H1 (cell line): ENCODE measurements around the gene NDUFB10. TPM values are rescaled to one million over a fixed set of nuclear protein-coding genes. Genes with fewer than 3 reads are reported as not detected.

Experiments used
- CTCF ChIA-PET: fragments of 300-600 bp; sonication (Branson Sonifier 250); formaldehyde crosslinking; loops from one replicate; lab custom pipeline; 2021; ENCODE audit not compliant: partially characterized antibody; lab: Charles Lee
- POLR2A ChIA-PET: fragments of 300-600 bp; sonication (Branson Sonifier 250); formaldehyde crosslinking; loops from one replicate; lab custom pipeline; 2021; ENCODE audit warnings: inconsistent platforms; ENCODE audit not compliant: partially characterized antibody; lab: Charles Lee
- DNase-seq, 2 experiments: peaks; one replicate each; pipeline versions ENCODE4 v3.0.0 to v3.0.0-alpha.2; 2010 to 2022; ENCODE audit warnings: low spot score in 2 of 2, low read depth in 1 of 2, mixed read lengths in 1 of 2
- FAIRE-seq: peaks from 2 replicates; lab custom pipeline; 2011; peaks lifted over from hg19 to GRCh38; lab: Jason Lieb, UNC
- H2AFZ ChIP-seq: 2 replicates; pipeline ENCODE4 v1.8.1; 2012; ENCODE audit warnings: low read length, inconsistent platforms
- H2AK5ac ChIP-seq: 2 replicates; pipeline ENCODE4 v1.6.1; 2013; ENCODE audit warnings: low read depth, low read length
- H2BK120ac ChIP-seq: replicated peaks from 2 replicates; pipeline ENCODE3; 2013; ENCODE audit warnings: low read depth, low read length, inconsistent platforms
- H2BK12ac ChIP-seq: 2 replicates; pipeline ENCODE4 v1.6.1; 2013; ENCODE audit warnings: low read depth, low read length
- H2BK15ac ChIP-seq: 2 replicates; pipeline ENCODE4 v1.6.1; 2013; ENCODE audit warnings: low read length
- H2BK20ac ChIP-seq: 2 replicates; pipeline ENCODE4 v1.6.1; 2013; ENCODE audit warnings: low read length
- H2BK5ac ChIP-seq: 2 replicates; pipeline ENCODE4 v1.6.1; 2013; ENCODE audit warnings: low read depth, low read length
- H3K14ac ChIP-seq: 2 replicates; pipeline ENCODE4 v1.6.1; 2013; ENCODE audit warnings: inconsistent platforms; ENCODE audit not compliant: insufficient read length
- H3K18ac ChIP-seq: 2 replicates; pipeline ENCODE4 v1.6.1; 2013; ENCODE audit warnings: low read length; ENCODE audit errors: extremely low read depth
- H3K23ac ChIP-seq: 2 replicates; pipeline ENCODE4 v1.6.1; 2013; ENCODE audit warnings: inconsistent platforms; ENCODE audit not compliant: insufficient read length
- H3K23me2 ChIP-seq: 2 replicates; pipeline ENCODE4 v1.6.1; 2013; ENCODE audit warnings: low read depth, low read length
- H3K27ac ChIP-seq: 2 replicates; pipeline ENCODE4 v1.6.1; 2011; ENCODE audit warnings: low read depth, low read length, inconsistent platforms
- H3K27me3 ChIP-seq, 4 experiments: replicated peaks in 1 of 4; 1 replicate in 1 of 4; 2 replicates in 3 of 4; pipeline versions ENCODE4 v1.6.1 to v1.8.1; 2011 to 2013; ENCODE audit warnings: low read length in 3 of 4, mild to moderate bottlenecking in 3 of 4, inconsistent platforms in 2 of 4, mixed read lengths in 2 of 4, moderate library complexity in 1 of 4; ENCODE audit not compliant: control insufficient read depth in 3 of 4, insufficient read depth in 3 of 4; ENCODE audit errors: extremely low read depth in 1 of 4
- H3K36me3 ChIP-seq, 4 experiments: 2 replicates each; pipeline versions ENCODE4 v1.6.1 to v1.8.1; 2011 to 2013; ENCODE audit warnings: mild to moderate bottlenecking in 4 of 4, low read length in 3 of 4, moderate library complexity in 2 of 4, control low read depth in 1 of 4, inconsistent platforms in 1 of 4; ENCODE audit not compliant: insufficient read depth in 4 of 4, control insufficient read depth in 2 of 4
- H3K4ac ChIP-seq: replicated peaks from 2 replicates; pipeline ENCODE3; 2013; ENCODE audit warnings: low read length, low read depth, mixed read lengths, inconsistent platforms; ENCODE audit not compliant: insufficient read length
- H3K4me1 ChIP-seq, 4 experiments: replicated peaks in 1 of 4; 1 replicate in 1 of 4; 2 replicates in 3 of 4; pipeline versions ENCODE4 v1.6.1 to v1.8.1; 2011 to 2013; ENCODE audit warnings: low read length in 3 of 4, inconsistent platforms in 2 of 4, mixed read lengths in 1 of 4; ENCODE audit not compliant: insufficient read depth in 4 of 4, control insufficient read depth in 3 of 4
- H3K4me2 ChIP-seq, 2 experiments: 2 replicates each; pipeline versions ENCODE4 v1.6.1 to v1.8.1; 2011 to 2013; ENCODE audit warnings: low read depth in 2 of 2, low read length in 2 of 2, control low read depth in 1 of 2, inconsistent platforms in 1 of 2, mild to moderate bottlenecking in 1 of 2; ENCODE audit not compliant: insufficient read depth in 1 of 2
- H3K4me3 ChIP-seq, 4 experiments: fragments of 200-600, 300-600 bp in 1 of 4; sonication (generic), shearing (Covaris generic), sonication (Bioruptor Twin) in 1 of 4; 2 replicates each; pipeline versions ENCODE4 v1.5.1 to v1.8.1; 2011 to 2016; ENCODE audit warnings: low read length in 4 of 4, low read depth in 3 of 4, control low read depth in 2 of 4, inconsistent platforms in 2 of 4, mild to moderate bottlenecking in 2 of 4, mixed read lengths in 1 of 4, moderate library complexity in 1 of 4; ENCODE audit not compliant: insufficient read depth in 2 of 4; ENCODE audit errors: extremely low read depth in 1 of 4
- H3K56ac ChIP-seq: replicated peaks from 2 replicates; pipeline ENCODE3; 2013; ENCODE audit warnings: low read depth, mild to moderate bottlenecking, mixed read lengths, low read length, inconsistent platforms; ENCODE audit not compliant: insufficient read length
- H3K79me1 ChIP-seq: 2 replicates; pipeline ENCODE4 v1.6.1; 2013; ENCODE audit warnings: low read depth, low read length, control low read depth
- H3K79me2 ChIP-seq, 2 experiments: 2 replicates each; pipeline versions ENCODE4 v1.6.1 to v1.8.1; 2012 to 2013; ENCODE audit warnings: low read length in 2 of 2, mild to moderate bottlenecking in 2 of 2, inconsistent platforms in 1 of 2; ENCODE audit not compliant: insufficient read depth in 2 of 2, control insufficient read depth in 1 of 2
- H3K9ac ChIP-seq, 4 experiments: replicated peaks in 1 of 4; 1 replicate in 1 of 4; 2 replicates in 3 of 4; pipeline versions ENCODE4 v1.6.1 to v1.8.1; 2011 to 2013; ENCODE audit warnings: low read depth in 3 of 4, low read length in 3 of 4, control low read depth in 2 of 4, mild to moderate bottlenecking in 2 of 4, moderate library complexity in 2 of 4, inconsistent platforms in 1 of 4; ENCODE audit errors: extremely low read depth in 1 of 4
- H3K9me3 ChIP-seq, 2 experiments: 2 replicates each; pipeline versions ENCODE4 v1.6.1 to v1.8.1; 2012 to 2013; ENCODE audit warnings: mild to moderate bottlenecking in 2 of 2, moderate library complexity in 2 of 2, control low read depth in 1 of 2, inconsistent platforms in 1 of 2, low read depth in 1 of 2, low read length in 1 of 2, mixed read lengths in 1 of 2; ENCODE audit not compliant: insufficient read depth in 2 of 2
- H4K20me1 ChIP-seq, 2 experiments: replicated peaks in 1 of 2; 2 replicates each; pipeline versions ENCODE3 to v1.8.1; 2011 to 2013; ENCODE audit warnings: inconsistent platforms in 2 of 2, low read length in 2 of 2, mild to moderate bottlenecking in 1 of 2; ENCODE audit not compliant: insufficient read depth in 2 of 2, control insufficient read depth in 1 of 2
- H4K5ac ChIP-seq: 2 replicates; pipeline ENCODE4 v1.6.1; 2013; ENCODE audit warnings: low read length, low read depth, mixed read lengths, inconsistent platforms; ENCODE audit not compliant: insufficient read length
- H4K8ac ChIP-seq: 2 replicates; pipeline ENCODE4 v1.8.0; 2013; ENCODE audit warnings: mild to moderate bottlenecking, moderate library complexity, low read length, inconsistent platforms; ENCODE audit not compliant: insufficient read depth; ENCODE audit errors: extremely low read depth
- H4K91ac ChIP-seq: replicated peaks from 2 replicates; pipeline ENCODE3; 2013; ENCODE audit warnings: low read length, mixed read lengths, inconsistent platforms; ENCODE audit not compliant: insufficient read length
- BACH1 ChIP-seq: IDR thresholded peaks from 2 replicates; pipeline ENCODE4 v1.6.1; 2012; ENCODE audit warnings: low read length, improper control_type of control experiment
- BCL11A ChIP-seq, 2 experiments: IDR thresholded peaks; one replicate each; pipeline ENCODE4 v1.6.1; 2011; ENCODE audit warnings: low read depth in 2 of 2, low read length in 2 of 2, mild to moderate bottlenecking in 2 of 2
- CBX8 ChIP-seq: fragments of 300-800, 300-1000 bp; sonication (generic); IDR thresholded peaks from 2 replicates; pipeline ENCODE4 v1.7.1; 2016; ENCODE audit warnings: low read depth, low read length, borderline replicate concordance
- CHD2 ChIP-seq: IDR thresholded peaks from 2 replicates; pipeline ENCODE4 v1.6.1; 2012; ENCODE audit warnings: low read length, improper control_type of control experiment
- GABPA ChIP-seq: IDR thresholded peaks from 2 replicates; pipeline ENCODE4 v1.6.1; 2011; ENCODE audit warnings: mild to moderate bottlenecking, low read length, moderate library complexity, borderline replicate concordance; ENCODE audit not compliant: insufficient read depth
- GTF2F1 ChIP-seq: IDR thresholded peaks from 2 replicates; pipeline ENCODE4 v1.6.1; 2012; ENCODE audit warnings: low read depth, low read length, improper control_type of control experiment, borderline replicate concordance
- JUN ChIP-seq: IDR thresholded peaks from 2 replicates; pipeline ENCODE4 v1.6.1; 2011; ENCODE audit warnings: low read depth, mild to moderate bottlenecking, improper control_type of control experiment, low read length
- SIN3A ChIP-seq, 2 experiments: IDR thresholded peaks in 1 of 2; conservative IDR thresholded peaks in 1 of 2; 2 replicates each; pipeline ENCODE4 v1.6.1; 2011 to 2012; ENCODE audit warnings: low read length in 2 of 2, improper control_type of control experiment in 1 of 2, low read depth in 1 of 2, mild to moderate bottlenecking in 1 of 2
- WGBS, 2 experiments: shearing (Covaris generic) in 1 of 2; methylation state at CpG; one replicate each; pipeline versions ENCODE4 v1.1.6 to v1.1.7; 2013 to 2015; ENCODE audit warnings: low lambda C conversion rate in 2 of 2, mixed read lengths in 2 of 2, inconsistent platforms in 1 of 2, low coverage in 1 of 2, missing lambda C conversion rate in 1 of 2; ENCODE audit not compliant: insufficient replicate concordance in 2 of 2, insufficient coverage in 1 of 2, insufficient read length in 1 of 2; ENCODE audit errors: extremely low coverage in 1 of 2, missing lambda C conversion rate in 1 of 2; 5-methylcytosine and 5-hydroxymethylcytosine counted together
- polyA plus RNA-seq, 7 experiments: library from polyadenylated mRNA; depleted of rRNA in 3 of 7; stranded (reverse) in 5 of 7; unstranded in 2 of 7; fragments of >200 nt in 5 of 7; fragments of 200-250 nt in 2 of 7; gene quantifications; 1 replicate in 5 of 7; 2 replicates in 1 of 7; 4 replicates in 1 of 7; pipeline versions ENCODE4 v1.2.1 to v1.2.3, GENCODE V29; 2011 to 2013; ENCODE audit warnings: missing spikeins in 2 of 7, mixed read lengths in 2 of 7
- total RNA-seq: library from RNA; stranded (reverse); fragmentation: NEBNext Ultra II Directional; extraction: Animal tissue kit (Norgen Biotek cat#: 25700); gene quantifications from 2 replicates; pipeline ENCODE4 v1.2.1, GENCODE V29; 2021
- TF ChIP-seq, protein P1 (sequence below): IDR thresholded peaks from 2 replicates; pipeline ENCODE4 v1.6.1; 2012; ENCODE audit warnings: inconsistent platforms

Gene NDUFB10
- total and polyA plus RNA-seq, 2 of the 8 experiments (the other 6 are each of a cell fraction or from before 2014, with no cell fraction given) = 183 to 194 TPM

DNA sequence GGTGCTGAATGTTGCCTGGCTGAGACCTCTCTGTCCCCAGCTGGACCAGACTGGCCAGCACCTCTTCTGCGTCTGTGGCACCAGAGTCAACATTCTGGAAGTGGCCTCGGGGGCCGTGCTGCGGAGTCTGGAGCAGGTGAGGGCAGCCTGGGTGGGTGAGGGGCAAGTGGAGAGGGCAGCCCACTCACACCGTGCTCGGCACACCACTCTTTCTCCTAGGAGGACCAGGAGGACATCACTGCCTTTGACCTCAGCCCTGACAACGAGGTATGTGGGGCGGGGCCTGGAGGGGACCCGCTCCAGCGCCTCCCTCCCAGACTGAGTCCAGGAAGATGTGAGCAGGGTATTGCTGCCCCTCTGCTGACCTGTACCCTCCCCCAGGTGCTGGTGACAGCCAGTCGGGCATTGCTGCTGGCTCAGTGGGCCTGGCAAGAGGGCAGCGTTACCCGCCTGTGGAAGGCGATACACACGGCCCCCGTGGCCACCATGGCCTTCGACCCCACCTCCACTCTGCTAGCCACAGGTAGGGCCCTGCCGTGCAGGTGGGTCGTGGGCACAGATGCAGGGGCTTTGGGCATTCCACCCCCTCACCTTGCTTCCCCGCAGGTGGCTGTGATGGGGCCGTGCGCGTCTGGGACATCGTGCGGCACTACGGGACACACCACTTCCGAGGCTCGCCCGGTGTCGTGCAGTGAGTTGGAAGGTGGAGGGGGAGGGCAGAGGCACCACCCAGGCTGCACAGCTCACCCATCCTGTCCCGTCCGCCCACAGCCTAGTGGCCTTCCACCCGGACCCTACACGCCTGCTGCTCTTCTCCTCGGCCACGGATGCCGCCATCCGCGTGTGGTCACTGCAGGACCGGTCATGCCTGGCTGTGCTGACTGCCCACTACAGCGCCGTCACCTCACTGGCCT lies 15.1 kb downstream of the NDUFB10 start:
- H3K14ac ChIP-seq = no peak overlapping the region
- no peak overlapping the region for H2BK120ac ChIP-seq
- peaks cover 11 to 33% (median 22%) of the 10 kb centered on the region in 4 experiments; a peak in 7 of 8 replicates for H3K36me3 ChIP-seq
- no peak for DNase-seq
- H3K23ac ChIP-seq = no peak overlapping the region
- H3K4me1 ChIP-seq = peaks cover 0 to 12% (median 8%) of the 10 kb centered on the region in 4 experiments; a peak in 5 of 7 replicates
- H3K27me3 ChIP-seq = peaks cover 0 to 2% (median 1%) of the 10 kb centered on the region in 4 experiments; a peak in 5 of 7 replicates
- WGBS, 2 experiments = 92% methylated on average over 34 of the region's 42 CpGs; no CpG with 5 or more reads in 1 of the 2 experiments
- no peak overlapping the region for H2BK20ac ChIP-seq
- POLR2A ChIA-PET = interaction anchor here (1.1 to 28.2 kb wide), 5 partner anchors 8 to 32 kb away, joined by 3 to 736 read pairs (median 5); partner anchors contain the start of genes GFER, MSRB1, NDUFB10 and RNF151
- CTCF ChIA-PET = interaction anchor here (1.3 kb wide), 1 partner anchor 30 kb away, joined by 3 read pairs; no protein-coding TSS in a partner anchor
- H3K4me3 ChIP-seq = no peak overlapping the region
- no peak for FAIRE-seq
- no peak overlapping the region for H3K18ac ChIP-seq
- H4K91ac ChIP-seq = no peak overlapping the region
- no peak overlapping the region for H2BK12ac ChIP-seq
- no peak overlapping the region for H2BK15ac ChIP-seq
- peaks cover 12% of the 10 kb centered on the region for H3K23me2 ChIP-seq
- H3K9me3 ChIP-seq = no peaks in the 10 kb centered on the region
- no peak overlapping the region for H3K4me2 ChIP-seq
- H2AK5ac ChIP-seq = no peak overlapping the region
- H3K56ac ChIP-seq = no peak overlapping the region
- H3K79me2 ChIP-seq = peaks cover 3 to 16% of the 10 kb centered on the region in 2 experiments; a peak in 2 of 4 replicates
- H3K27ac ChIP-seq = no peak overlapping the region
- H4K5ac ChIP-seq = no peak overlapping the region
- H2BK5ac ChIP-seq = no peak overlapping the region
- H4K20me1 ChIP-seq = peaks cover 2 to 24% of the 10 kb centered on the region in 2 experiments
- H2AFZ ChIP-seq = no peak overlapping the region
- peak overlapping the region; percentile 35; the same call in 1 of the 2 replicates for H4K8ac ChIP-seq
- TF ChIP-seq GTF2F1 (no peak), JUN (no peak), BACH1 (no peak), CHD2 (no peak), SIN3A (conservative IDR thresholded peaks at IDR 0.05 in 1 of 2, IDR thresholded peaks at IDR 0.05 in 1 of 2; ENCODE audit: low read depth in 1 of 2, low read length in 2 of 2) (no peak), BCL11A (IDR thresholded peaks at IDR 0.05; ENCODE audit: low read depth in 2 of 2, low read length in 2 of 2) (no peak), GABPA (no peak), CBX8 (no peak)
- TF ChIP-seq, protein P1, sequence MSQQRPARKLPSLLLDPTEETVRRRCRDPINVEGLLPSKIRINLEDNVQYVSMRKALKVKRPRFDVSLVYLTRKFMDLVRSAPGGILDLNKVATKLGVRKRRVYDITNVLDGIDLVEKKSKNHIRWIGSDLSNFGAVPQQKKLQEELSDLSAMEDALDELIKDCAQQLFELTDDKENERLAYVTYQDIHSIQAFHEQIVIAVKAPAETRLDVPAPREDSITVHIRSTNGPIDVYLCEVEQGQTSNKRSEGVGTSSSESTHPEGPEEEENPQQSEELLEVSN = no peak
- H3K79me1 ChIP-seq = peaks cover 12% of the 10 kb centered on the region; the same call in 1 of the 2 replicates
- H3K4ac ChIP-seq = no peak overlapping the region
- no peak overlapping the region for H3K9ac ChIP-seq
